A549 treated with CORT108297 at 1 μM for 4 hours (cell line): ENCODE measurements around the gene COL21A1. TPM values are rescaled to one million over a fixed set of nuclear protein-coding genes. Genes with fewer than 3 reads are reported as not detected.

Source experiments
- total RNA-seq: library from RNA; stranded (reverse); fragments of 200-300 nt; extraction: Qiagen RNA extraction; gene quantifications from 5 replicates; pipeline ENCODE4 v1.2.3, GENCODE V29; 2022

The COL21A1 gene
- total RNA-seq: 0.72 to 1.1 TPM (median 0.76 TPM) in 5 replicates

DNA sequence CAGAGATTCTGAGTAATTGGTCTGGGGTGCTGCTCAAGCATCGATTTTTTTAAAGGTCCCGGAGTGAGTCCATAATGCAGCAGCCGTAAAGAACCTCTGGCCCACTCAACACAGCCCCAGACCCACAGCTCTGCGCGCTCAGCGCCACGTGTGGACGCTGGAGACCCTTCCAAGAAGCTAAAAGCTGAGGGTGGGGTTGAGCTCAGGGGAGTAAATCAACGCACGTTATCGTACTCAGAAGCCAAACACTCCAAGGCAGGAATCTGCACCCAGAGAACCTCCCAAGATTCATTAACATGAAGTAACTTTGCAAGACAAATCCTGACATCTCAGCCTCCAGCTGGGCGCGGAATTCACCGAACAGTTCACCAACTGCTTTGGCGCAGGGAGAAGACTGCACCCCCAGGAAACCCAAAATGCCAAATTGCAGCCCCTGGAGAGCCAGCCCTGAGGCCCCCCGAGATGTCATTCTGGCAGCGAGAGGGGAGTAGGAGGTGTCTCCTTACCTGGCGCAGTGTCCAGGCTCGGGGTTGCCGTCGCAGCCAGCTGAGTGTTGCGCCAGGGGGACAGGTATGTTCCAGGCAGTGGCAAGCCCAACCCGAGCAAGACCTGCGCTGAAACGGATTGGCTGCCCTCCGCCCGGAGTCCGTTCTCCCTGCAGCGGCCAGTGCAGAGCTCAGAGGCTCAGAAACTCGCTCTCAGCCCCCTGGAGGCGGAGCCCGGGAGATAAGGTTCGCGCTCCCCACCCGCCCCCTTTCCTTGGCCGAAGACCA, at the start of gene COL21A1:
COL21A1 (minus strand) TSS at position 700 of the 773 bp plus-strand sequence. CDS start 64,962 bp downstream, outside the sequence.

